Suprapubic skin (tissue), 3 donors: ENCODE measurements around the gene RARS1.

Experiments used
- POLR2A ChIP-seq, 2 donors: fragments of 450-650 bp; IDR thresholded peaks; one replicate each; pipeline ENCODE4 v1.6.1; 2017; ENCODE audit warnings: antibody characterized with exemption in 2 of 2, mild to moderate bottlenecking in 2 of 2, moderate library complexity in 2 of 2
- TF ChIP-seq, protein P1 (sequence below), 2 donors: fragments of 200-600 bp in 1 of 2; fragments of 450-650 bp in 1 of 2; sonication (generic) in 1 of 2; IDR thresholded peaks; one replicate each; pipeline ENCODE4 v1.5.1; 2016 to 2019; ENCODE audit warnings: antibody characterized with exemption in 2 of 2, mild to moderate bottlenecking in 1 of 2, moderate library complexity in 1 of 2

- TF ChIP-seq, protein P1, sequence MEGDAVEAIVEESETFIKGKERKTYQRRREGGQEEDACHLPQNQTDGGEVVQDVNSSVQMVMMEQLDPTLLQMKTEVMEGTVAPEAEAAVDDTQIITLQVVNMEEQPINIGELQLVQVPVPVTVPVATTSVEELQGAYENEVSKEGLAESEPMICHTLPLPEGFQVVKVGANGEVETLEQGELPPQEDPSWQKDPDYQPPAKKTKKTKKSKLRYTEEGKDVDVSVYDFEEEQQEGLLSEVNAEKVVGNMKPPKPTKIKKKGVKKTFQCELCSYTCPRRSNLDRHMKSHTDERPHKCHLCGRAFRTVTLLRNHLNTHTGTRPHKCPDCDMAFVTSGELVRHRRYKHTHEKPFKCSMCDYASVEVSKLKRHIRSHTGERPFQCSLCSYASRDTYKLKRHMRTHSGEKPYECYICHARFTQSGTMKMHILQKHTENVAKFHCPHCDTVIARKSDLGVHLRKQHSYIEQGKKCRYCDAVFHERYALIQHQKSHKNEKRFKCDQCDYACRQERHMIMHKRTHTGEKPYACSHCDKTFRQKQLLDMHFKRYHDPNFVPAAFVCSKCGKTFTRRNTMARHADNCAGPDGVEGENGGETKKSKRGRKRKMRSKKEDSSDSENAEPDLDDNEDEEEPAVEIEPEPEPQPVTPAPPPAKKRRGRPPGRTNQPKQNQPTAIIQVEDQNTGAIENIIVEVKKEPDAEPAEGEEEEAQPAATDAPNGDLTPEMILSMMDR (IDR thresholded peaks at IDR 0.05), result no peak
- TF ChIP-seq POLR2A (IDR thresholded peaks at IDR 0.05), result no peak
These were observed 44.4 kb downstream of the RARS1 start for GRCh38 chr5:168530621-168531150.
